ENCODE results near the gene CCDC90B. TPM values are rescaled to one million over a fixed set of nuclear protein-coding genes. Genes with fewer than 3 reads are reported as not detected.
A peak's percentile ranks its signal among the peaks of the same experiment; 100 is the strongest.

The CCDC90B gene
- total RNA-seq, 1 experiment from 2014 or later, result 51.2 TPM

GRCh38 chr11:83241291-83241946 is 44.7 kb downstream of the CCDC90B start:
- Histone ChIP-seq H3K4me3 (ENCODE audit: low read depth, low read length, poor library complexity, severe bottlenecking) (no peak overlapping the region), H3K9me3 (ENCODE audit: low read depth, low read length, poor library complexity, severe bottlenecking) (no peaks in the 10 kb centered on the region), H3K27ac (ENCODE audit: low read depth, low read length, poor library complexity, severe bottlenecking) (no peak overlapping the region), H3K27me3 (replicated peaks; ENCODE audit: insufficient read depth, low read depth, low read length, poor library complexity) (no peaks in the 10 kb centered on the region), H3K36me3 (ENCODE audit: insufficient read depth, low read length, poor library complexity, severe bottlenecking) (no peaks in the 10 kb centered on the region), H3K4me1 (ENCODE audit: insufficient read depth, low read length, poor library complexity, severe bottlenecking) (peaks cover 10% of the 10 kb centered on the region)
- peak; percentile 74 for DNase-seq (ENCODE audit: low spot score)
- CTCF ChIA-PET, result no interaction called here
- TF ChIP-seq EZH2 (IDR thresholded peaks at IDR 0.05; ENCODE audit: borderline replicate concordance, low read depth, low read length, poor library complexity, severe bottlenecking) (no peak), CTCF (conservative IDR thresholded peaks at IDR 0.05; ENCODE audit: low read depth, low read length) (peak; percentile 85)
- BruUV-seq (replicated peaks), result no TSS peak
- intact Hi-C loops (cut with micrococcal nuclease; ENCODE audit: unreplicated experiment), result loop anchor here (1.0 to 2.0 kb wide), 2 partner anchors 575 to 579 kb away; no protein-coding TSS in a partner anchor
- POLR2A ChIA-PET (ENCODE audit: low non-redundant PET), result no interaction called here

- ChIA-PET CTCF (no interaction called here), POLR2A (ENCODE audit: low non-redundant PET) (no interaction called here)
- Histone ChIP-seq H3K36me3 (ENCODE audit: insufficient read depth, low read length, poor library complexity, severe bottlenecking) (no peaks in the 10 kb centered on the region), H3K9me3 (ENCODE audit: low read depth, low read length, poor library complexity, severe bottlenecking) (no peaks in the 10 kb centered on the region), H3K4me3 (ENCODE audit: low read depth, low read length, poor library complexity, severe bottlenecking) (no peak overlapping the region), H3K27ac (ENCODE audit: low read depth, low read length, poor library complexity, severe bottlenecking) (no peak overlapping the region), H3K4me1 (ENCODE audit: insufficient read depth, low read length, poor library complexity, severe bottlenecking) (peaks cover 10% of the 10 kb centered on the region), H3K27me3 (replicated peaks; ENCODE audit: insufficient read depth, low read depth, low read length, poor library complexity) (no peaks in the 10 kb centered on the region)
- intact Hi-C loops (cut with micrococcal nuclease; ENCODE audit: unreplicated experiment), result no loop called here
- no peak for TF ChIP-seq EZH2 (IDR thresholded peaks at IDR 0.05; ENCODE audit: borderline replicate concordance, low read depth, low read length, poor library complexity, severe bottlenecking)
- TF ChIP-seq CTCF (conservative IDR thresholded peaks at IDR 0.05; ENCODE audit: low read depth, low read length), result no peak
- no TSS peak for BruUV-seq (replicated peaks)
- DNase-seq (ENCODE audit: low spot score), result no peak
Observed at GRCh38 chr11:83238111-83238510, 48.1 kb downstream of the CCDC90B start.

- no peak for DNase-seq (ENCODE audit: low spot score)
Observed at GRCh38 chr11:83235825-83236224, 50.3 kb downstream of the CCDC90B start.

More at GRCh38 chr11:83235825-83236224, 50.3 kb downstream of the CCDC90B start:
- no peaks in the 10 kb centered on the region for H3K36me3 ChIP-seq (ENCODE audit: insufficient read depth, low read length, poor library complexity, severe bottlenecking)
- ChIA-PET CTCF (no interaction called here), POLR2A (ENCODE audit: low non-redundant PET) (no interaction called here)
- H3K27me3 ChIP-seq (replicated peaks; ENCODE audit: insufficient read depth, low read depth, low read length, poor library complexity), result no peaks in the 10 kb centered on the region
- H3K27ac ChIP-seq (ENCODE audit: low read depth, low read length, poor library complexity, severe bottlenecking), result no peak overlapping the region
- H3K9me3 ChIP-seq (ENCODE audit: low read depth, low read length, poor library complexity, severe bottlenecking), result no peaks in the 10 kb centered on the region
- intact Hi-C loops (cut with micrococcal nuclease; ENCODE audit: unreplicated experiment), result no loop called here
- H3K4me1 ChIP-seq (ENCODE audit: insufficient read depth, low read length, poor library complexity, severe bottlenecking), result peaks cover 10% of the 10 kb centered on the region
- H3K4me3 ChIP-seq (ENCODE audit: low read depth, low read length, poor library complexity, severe bottlenecking), result no peak overlapping the region
- TF ChIP-seq CTCF (conservative IDR thresholded peaks at IDR 0.05; ENCODE audit: low read depth, low read length), result no peak
- TF ChIP-seq EZH2 (IDR thresholded peaks at IDR 0.05; ENCODE audit: borderline replicate concordance, low read depth, low read length, poor library complexity, severe bottlenecking), result no peak
- BruUV-seq (replicated peaks), result no TSS peak
